HG03280 (cell line): Measurements from ENCODE around the gene SH3BP5L.
"Not testable (repeated sequence)": the region's sequence is repeated elsewhere in the genome, so short reads cannot be mapped to it uniquely, and the experiment has no call there.

Experiments used
- ATAC-seq: cut with Tn5 transposase; IDR thresholded peaks from one replicate; pipeline ENCODE4 v1.9.1; 2021; ENCODE audit warnings: mild to moderate bottlenecking, moderate library complexity; ENCODE audit not compliant: unreplicated experiment

Gene SH3BP5L

GRCh38 chr1:248830718-248831017 lies 5.0 kb upstream of the SH3BP5L start:
- ATAC-seq: not testable (repeated sequence)

DNA sequence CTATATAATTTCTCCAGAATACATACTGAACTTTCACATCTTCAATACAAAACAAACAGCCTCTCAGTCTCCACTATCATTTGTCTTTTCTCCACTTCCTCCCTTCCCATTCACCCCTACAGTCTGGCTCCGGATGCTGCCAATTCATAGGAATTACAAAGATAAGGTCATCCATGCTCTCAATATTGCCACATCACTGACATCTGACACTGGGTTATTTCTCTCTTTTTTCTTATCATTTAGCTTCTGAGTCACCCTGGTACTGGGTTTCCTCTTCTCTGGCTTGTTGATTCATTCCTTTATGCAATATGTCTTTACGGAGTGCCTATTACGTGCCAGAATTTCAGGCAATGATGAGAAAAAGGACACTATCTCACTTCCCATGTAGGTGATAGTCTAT lies 3.1 kb upstream of the SH3BP5L start:
- ATAC-seq: no peak

DNA sequence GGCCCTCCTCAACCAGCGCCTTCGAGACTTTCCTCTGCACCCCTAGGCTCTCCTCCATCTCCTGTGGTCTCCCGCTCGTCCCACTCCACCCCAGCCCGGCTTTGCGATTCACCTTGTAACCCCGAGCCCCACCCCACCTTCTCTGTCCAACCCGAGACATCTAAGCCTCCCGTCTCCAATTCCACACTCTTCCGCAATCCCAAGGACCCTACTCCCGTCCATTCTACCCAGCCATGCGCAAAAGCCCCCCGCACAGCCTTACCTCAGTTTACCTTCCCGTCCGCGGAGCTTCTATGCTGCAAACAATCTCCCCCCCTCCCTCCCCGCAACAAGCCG lies 174 bp downstream of the SH3BP5L start:
- peak; percentile 13 for ATAC-seq

- no peak for ATAC-seq
Measured at GRCh38 chr1:248825136-248825535, 579 bp downstream of the SH3BP5L start.

DNA sequence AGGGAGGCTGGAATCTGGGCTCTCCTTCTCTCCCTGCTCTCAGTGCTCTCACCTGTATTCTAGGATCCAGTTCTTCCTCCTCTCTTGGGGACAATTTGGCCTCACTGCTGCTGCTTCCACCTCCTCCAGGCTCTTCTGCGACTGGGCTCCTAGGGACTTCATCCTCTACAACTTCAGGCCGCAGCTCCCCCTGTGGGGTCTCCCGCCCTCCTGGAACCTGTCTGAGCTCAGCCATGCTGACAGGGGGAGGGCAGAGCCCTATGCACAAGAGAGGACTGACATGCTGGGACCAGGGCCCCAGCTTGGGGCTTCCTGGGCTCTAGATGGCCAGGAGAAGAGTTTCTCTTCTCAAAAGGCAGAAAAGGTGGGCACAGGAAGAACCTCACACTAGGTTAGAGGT lies 1.0 kb downstream of the SH3BP5L start:
- ATAC-seq: no peak

DNA sequence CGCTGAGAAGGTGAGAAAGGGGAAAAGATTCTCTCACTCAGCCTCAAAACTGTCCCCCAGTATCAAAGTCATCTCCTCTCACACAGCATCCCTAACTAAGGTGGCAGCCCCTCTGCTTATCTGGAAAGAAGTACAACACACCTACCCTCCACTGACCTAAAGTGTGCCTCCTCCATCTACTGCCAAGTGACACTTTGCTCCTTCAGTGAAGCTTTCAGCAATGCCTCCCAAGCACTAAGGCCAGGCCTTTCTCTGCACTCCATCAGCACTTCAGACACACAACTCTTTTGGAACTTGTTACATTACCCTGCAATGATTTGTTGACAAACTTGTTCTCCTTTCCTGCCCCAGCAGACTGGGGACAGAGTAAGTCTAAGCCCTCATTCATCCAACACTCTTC lies 1.4 kb downstream of the SH3BP5L start:
- no peak for ATAC-seq

DNA sequence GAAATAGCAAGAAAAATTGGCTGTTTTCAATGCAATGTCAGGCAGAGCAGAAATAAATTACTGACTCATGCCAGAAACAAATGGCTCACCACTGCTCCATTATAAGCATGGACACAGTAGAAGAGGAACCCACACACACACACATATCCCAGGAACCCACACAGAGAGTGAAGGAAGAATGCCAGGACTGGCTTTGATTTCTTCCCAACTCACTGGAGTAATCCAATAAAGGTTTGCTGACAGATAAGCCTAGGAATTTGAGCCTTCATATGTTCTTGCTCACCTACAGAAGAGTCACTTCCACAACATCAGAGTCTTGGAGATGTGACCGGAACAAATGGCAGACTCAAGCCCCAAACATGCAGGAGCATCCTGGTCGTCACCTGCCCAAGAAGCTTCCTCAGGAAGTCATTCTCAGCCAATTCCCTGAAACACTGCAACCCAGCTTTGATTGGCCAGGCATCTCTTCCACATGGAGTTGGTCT lies 2.2 kb downstream of the SH3BP5L start:
- no peak for ATAC-seq

- ATAC-seq: no peak
Measured at GRCh38 chr1:248822148-248823032, 3.3 kb downstream of the SH3BP5L start.

DNA sequence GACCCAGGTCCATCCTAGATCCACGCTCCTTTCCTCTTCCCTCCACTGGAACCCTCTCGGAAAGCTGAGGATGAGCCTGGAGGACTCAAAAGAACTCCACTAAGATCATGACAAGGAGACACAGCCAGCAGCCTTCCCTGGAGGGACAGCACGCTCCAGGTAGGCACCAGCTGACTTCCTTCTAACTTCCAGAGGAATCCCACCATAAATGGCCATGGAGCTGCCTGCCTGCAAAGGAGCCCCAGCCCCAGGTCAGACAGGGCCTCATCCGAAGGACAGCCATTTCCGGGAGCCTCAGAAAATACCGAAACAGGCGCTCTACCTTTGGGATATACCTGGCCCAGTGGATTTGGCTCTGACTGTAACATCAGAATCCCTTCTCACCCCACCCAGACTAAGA lies 4.1 kb downstream of the SH3BP5L start:
- no peak for ATAC-seq

DNA sequence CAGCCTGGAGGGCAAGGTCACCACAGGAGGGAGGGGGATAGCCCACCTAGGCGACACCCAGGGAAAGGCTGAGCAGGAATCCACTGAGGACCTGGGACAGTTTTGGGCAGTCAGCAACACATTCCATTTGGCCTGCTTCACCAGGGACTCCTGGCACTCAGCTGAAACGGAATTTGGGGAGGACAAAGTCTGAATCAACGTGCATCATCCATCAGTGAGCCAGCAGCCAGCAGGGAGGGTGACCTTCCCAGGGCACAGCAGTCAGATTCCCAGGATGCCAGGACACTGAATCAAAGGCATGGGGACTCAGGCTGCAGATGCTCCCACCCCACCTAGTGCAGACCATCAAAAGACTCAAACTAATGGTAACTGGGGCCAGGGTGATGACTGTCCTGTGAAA lies 4.6 kb downstream of the SH3BP5L start:
- ATAC-seq: no peak

GRCh38 chr1:248820041-248820585 lies 5.6 kb downstream of the SH3BP5L start:
- no peak for ATAC-seq

GRCh38 chr1:248818505-248819374 lies 7.0 kb downstream of the SH3BP5L start:
- no peak for ATAC-seq

- no peak for ATAC-seq
Measured at GRCh38 chr1:248817065-248817464, 8.7 kb downstream of the SH3BP5L start.

DNA sequence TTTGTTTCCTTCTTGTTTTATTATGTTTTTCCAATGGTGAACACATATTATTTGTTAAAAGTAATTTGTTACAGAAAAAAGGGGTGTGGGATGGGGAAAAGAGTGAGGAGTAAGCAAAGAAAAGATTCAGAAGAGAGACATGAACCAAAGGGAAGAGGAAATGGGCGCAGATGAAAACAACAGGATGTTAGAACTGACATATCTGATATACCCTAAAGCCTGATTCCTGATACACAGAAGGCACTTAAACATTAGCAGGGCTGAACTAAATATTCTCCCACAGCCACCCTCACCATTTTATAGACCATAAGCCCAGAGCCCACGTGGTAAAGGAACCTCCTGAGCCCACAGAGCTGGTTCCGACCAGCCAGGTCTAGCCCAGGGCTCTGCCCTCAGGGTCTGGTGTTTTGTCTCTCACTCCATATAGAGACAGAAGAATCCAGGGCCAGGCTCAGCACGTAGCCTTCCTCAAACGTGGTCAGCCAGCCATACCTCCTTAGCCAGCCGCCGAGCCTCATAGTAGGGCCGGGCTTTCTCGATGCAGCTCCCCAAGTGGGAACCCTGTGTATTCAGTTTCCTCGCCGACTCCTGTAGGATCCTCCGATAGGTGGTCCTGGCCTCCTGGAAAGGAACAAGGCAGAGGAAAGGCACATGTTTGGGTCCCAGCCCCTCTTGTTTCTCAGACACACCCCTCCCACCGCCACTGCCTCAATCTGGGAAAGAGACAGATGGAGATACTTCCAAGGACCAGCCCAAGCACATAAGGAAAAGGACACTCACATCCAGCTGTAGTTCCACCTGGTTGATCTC lies 9.5 kb downstream of the SH3BP5L start:
- ATAC-seq: no peak

- no peak for ATAC-seq
Measured at GRCh38 chr1:248815407-248816034, 10.2 kb downstream of the SH3BP5L start.

- ATAC-seq: no peak
Measured at GRCh38 chr1:248814351-248814750, 11.4 kb downstream of the SH3BP5L start.

- ATAC-seq: no peak
Measured at GRCh38 chr1:248813546-248813945, 12.2 kb downstream of the SH3BP5L start.

DNA sequence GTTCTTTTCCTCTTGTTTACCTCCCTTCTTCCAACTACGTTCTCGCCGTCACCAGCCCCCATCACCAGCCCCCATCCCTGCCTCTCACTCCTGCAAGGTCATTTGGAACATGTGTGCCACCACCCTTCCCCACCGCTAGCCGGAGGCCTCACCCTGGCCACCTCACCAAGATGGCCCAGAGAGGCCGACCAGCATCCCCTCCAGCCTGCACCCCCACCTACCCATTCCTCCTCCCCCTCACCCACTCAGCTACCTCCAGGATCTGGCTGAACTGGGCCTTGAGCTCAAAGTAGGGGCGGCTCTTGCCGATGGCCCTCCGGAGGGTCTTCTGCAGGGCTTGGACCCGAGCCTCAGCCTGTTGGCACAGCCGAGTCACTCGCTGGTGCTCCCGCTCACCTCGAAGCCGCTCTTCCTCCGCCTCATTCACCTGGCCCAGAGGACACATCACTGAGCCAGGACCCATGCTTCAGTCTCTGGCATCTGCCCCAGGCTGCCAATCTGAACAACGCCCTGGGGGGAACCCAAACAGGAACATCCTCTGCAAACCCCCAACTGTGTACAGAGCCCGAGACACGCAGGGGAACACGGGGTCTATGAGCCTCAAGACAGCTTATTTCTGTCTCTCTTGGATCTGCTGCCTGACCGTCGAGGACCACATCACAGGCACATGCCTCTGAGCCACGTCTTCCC lies 12.8 kb downstream of the SH3BP5L start:
- no peak for ATAC-seq

- ATAC-seq: no peak
Measured at GRCh38 chr1:248811514-248812490, 13.9 kb downstream of the SH3BP5L start.
